Spleen (tissue), 11 donors: ENCODE measurements around the gene PIK3CB. TPM values are rescaled to one million over a fixed set of nuclear protein-coding genes. Genes with fewer than 3 reads are reported as not detected.

Source experiments
- DNase-seq: peaks from one replicate; pipeline ENCODE4 v3.0.0-alpha.2; 2020
- H3K27ac ChIP-seq, 8 donors: fragments of 200-600 bp; sonication (generic) in 7 of 8; 1 replicate in 4 of 8; 2 replicates in 4 of 8; pipeline versions ENCODE4 v1.5.0 to v1.8.0; 2016 to 2021; ENCODE audit warnings: inconsistent platforms in 4 of 8, mild to moderate bottlenecking in 4 of 8, moderate library complexity in 1 of 8
- H3K27me3 ChIP-seq, 7 donors: fragments of 200-600 bp; sonication (generic) in 6 of 7; replicated peaks in 1 of 7; 1 replicate in 4 of 7; 2 replicates in 3 of 7; pipeline versions ENCODE4 v1.5.0 to v1.8.0; 2016 to 2021; ENCODE audit warnings: inconsistent platforms in 3 of 7, mild to moderate bottlenecking in 1 of 7
- H3K36me3 ChIP-seq, 6 donors: fragments of 200-600 bp; sonication (generic) in 5 of 6; 1 replicate in 4 of 6; 2 replicates in 2 of 6; pipeline versions ENCODE4 v1.5.0 to v1.8.0; 2016 to 2021; ENCODE audit warnings: inconsistent platforms in 2 of 6
- H3K4me1 ChIP-seq, 6 donors: fragments of 200-600 bp; sonication (generic) in 5 of 6; 1 replicate in 3 of 6; 2 replicates in 3 of 6; pipeline versions ENCODE4 v1.5.0 to v1.8.0; 2016 to 2021; ENCODE audit warnings: inconsistent platforms in 3 of 6
- H3K4me3 ChIP-seq, 8 donors: fragments of 200-600 bp; sonication (generic) in 7 of 8; 1 replicate in 4 of 8; 2 replicates in 4 of 8; pipeline versions ENCODE4 v1.5.0 to v1.8.0; 2016 to 2021; ENCODE audit warnings: inconsistent platforms in 4 of 8, mild to moderate bottlenecking in 4 of 8, moderate library complexity in 2 of 8
- H3K9me3 ChIP-seq, 8 donors: fragments of 200-600 bp; sonication (generic) in 7 of 8; 1 replicate in 4 of 8; 2 replicates in 4 of 8; pipeline versions ENCODE4 v1.5.0 to v1.8.0; 2016 to 2021; ENCODE audit warnings: inconsistent platforms in 4 of 8
- CTCF ChIP-seq, 11 experiments: fragments of 200-600 bp in 7 of 11; fragments of 450-650 bp in 4 of 11; sonication (generic) in 4 of 11; IDR thresholded peaks in 8 of 11; conservative IDR thresholded peaks in 3 of 11; 1 replicate in 7 of 11; 2 replicates in 4 of 11; pipeline versions ENCODE4 v1.4.0 to v1.8.0; 2016 to 2021; ENCODE audit warnings: antibody characterized with exemption in 11 of 11, inconsistent platforms in 4 of 11, mild to moderate bottlenecking in 1 of 11
- POLR2A ChIP-seq, 3 donors: fragments of 450-650 bp; IDR thresholded peaks; one replicate each; pipeline ENCODE4 v1.5.1; 2017; ENCODE audit warnings: antibody characterized with exemption in 3 of 3, mild to moderate bottlenecking in 1 of 3
- POLR2AphosphoS5 ChIP-seq, 3 donors: sonication (generic); formaldehyde crosslinking; IDR thresholded peaks; one replicate each; pipeline ENCODE4 v1.5.1; 2017; ENCODE audit warnings: antibody characterized with exemption in 3 of 3
- WGBS, 5 donors: extraction: QIAGEN DNeasy Blood & Tissue Kit in 3 of 5; methylation state at CpG; one replicate each; pipeline versions ENCODE4 v1.1.5 to v1.1.7; 2013 to 2018; 5-methylcytosine and 5-hydroxymethylcytosine counted together
- intact Hi-C: fragments of 100-400 bp; cut with DNase I; formaldehyde crosslinking; loops from one replicate; pipeline ENCODE4 v1.15.0; 2023; ENCODE audit warnings: low total_unique reads
- polyA plus RNA-seq, 3 donors: library from polyadenylated mRNA; stranded (reverse); fragments of 200-250 nt; gene quantifications; one replicate each; pipeline ENCODE4 v1.2.1, GENCODE V29; 2013
- total RNA-seq, 7 donors: library from RNA; depleted of rRNA in 3 of 7; stranded (reverse); fragments of >200 nt in 3 of 7; fragmentation: NEBNext Ultra II Directional in 4 of 7; extraction: Animal tissue kit (Norgen Biotek cat#: 25700) in 4 of 7; gene quantifications; one replicate each; pipeline versions ENCODE4 v1.1.0 to v1.2.1, GENCODE V29; 2016 to 2021
- donor health status: healthy with polysubstance abuse.
- donor health status: DM: no; HTN: no; CAD: no; lungs with moderate emphysema.
- donor health status: DM: no; HTN: no; CAD: no.
- donor health status: Bipolar disorder and iron deficiency.
- donor health status: healthy.
- donor health status: DM: no; HTN: no; CAD: no.
- donor health status: DM: yes; HTN: yes; CAD: no.

The PIK3CB gene
- total and polyA plus RNA-seq, 10 donors: 4.6 to 43.8 (median 34.4) TPM

DNA sequence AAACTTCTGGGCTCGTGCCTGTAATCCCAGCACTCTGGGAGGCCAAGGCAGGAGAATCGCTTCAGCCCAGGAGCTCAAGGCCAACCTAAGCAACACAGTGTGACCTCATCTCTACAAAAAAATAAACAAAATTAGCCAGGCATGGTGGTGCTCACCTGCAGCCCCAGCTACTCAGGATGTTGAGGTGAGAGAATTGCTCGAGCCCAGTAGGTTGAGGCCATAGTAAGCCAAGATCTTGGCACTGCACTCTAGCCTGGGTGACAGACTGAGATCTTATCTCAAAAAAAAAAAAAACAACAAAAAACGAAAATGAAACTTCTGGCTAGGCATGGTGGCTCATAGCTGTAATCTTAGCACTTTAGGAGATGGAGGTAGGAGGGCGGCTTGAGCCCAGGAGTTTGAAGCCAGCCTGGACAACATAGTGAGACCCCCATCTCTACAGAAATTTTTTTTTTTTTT lies 53.7 kb downstream of the PIK3CB start:
- intact Hi-C loops: no loop called here
- peak overlapping the region in 5 of 8 donors; percentile 0 to 60 (median 40) for H3K27ac ChIP-seq
- no peak for DNase-seq
- H3K9me3 ChIP-seq: no peaks in the 10 kb centered on the region
- WGBS, 5 donors: 38 to 60% (median 52%) methylated on average over 5 of the region's 5 CpGs
- H3K36me3 ChIP-seq: peaks cover 0 to 10% (median 0%) of the 10 kb centered on the region in 6 donors
- no peak for TF ChIP-seq POLR2A (IDR thresholded peaks at IDR 0.05)
- no peak for TF ChIP-seq POLR2AphosphoS5 (IDR thresholded peaks at IDR 0.05)
- TF ChIP-seq CTCF (IDR thresholded peaks at IDR 0.05 in 8 of 11, conservative IDR thresholded peaks at IDR 0.05 in 3 of 11): no peak
- H3K4me3 ChIP-seq: no peak overlapping the region
- H3K4me1 ChIP-seq: peaks cover 0 to 37% (median 23%) of the 10 kb centered on the region in 6 donors
- H3K27me3 ChIP-seq: no peaks in the 10 kb centered on the region

GRCh38 chr3:138778643-138779042 lies 56.1 kb downstream of the PIK3CB start:
- intact Hi-C loops: no loop called here
- 95 to 98% (median 97%) methylated on average over 2 of the region's 2 CpGs for WGBS, 5 donors

DNA sequence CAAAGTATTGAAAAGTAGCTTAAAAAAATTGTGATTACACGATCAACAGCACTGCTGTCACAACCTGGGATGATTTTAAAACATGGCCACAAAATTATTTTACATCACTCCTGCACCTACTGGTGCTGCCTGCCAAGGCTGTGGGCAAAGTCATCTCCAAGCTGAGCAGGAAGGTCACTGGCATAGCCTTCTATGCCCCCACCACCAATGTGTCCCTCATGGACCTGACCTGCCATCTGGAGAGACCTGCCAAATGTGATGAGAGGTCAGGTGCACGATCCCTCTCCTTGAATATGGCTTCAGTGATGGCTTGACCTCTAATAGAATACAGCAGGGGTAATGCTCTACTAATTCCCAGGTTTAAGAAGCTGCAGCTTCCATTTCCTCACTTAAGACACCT lies 57.8 kb downstream of the PIK3CB start:
- no peak for DNase-seq
- 93 to 100% (median 96%) methylated on average over 2 of the region's 2 CpGs for WGBS, 5 donors
- intact Hi-C loops: no loop called here
- Histone ChIP-seq H3K27me3 (no peaks in the 10 kb centered on the region), H3K4me3 (no peak overlapping the region), H3K9me3 (no peaks in the 10 kb centered on the region), H3K4me1 (peaks cover 5 to 34% (median 22%) of the 10 kb centered on the region in 6 donors), H3K36me3 (peaks cover 0 to 14% (median 0%) of the 10 kb centered on the region in 6 donors), H3K27ac (no peak overlapping the region)
- no peak for TF ChIP-seq CTCF (IDR thresholded peaks at IDR 0.05 in 8 of 11, conservative IDR thresholded peaks at IDR 0.05 in 3 of 11)
- TF ChIP-seq POLR2A (IDR thresholded peaks at IDR 0.05): no peak
- no peak for TF ChIP-seq POLR2AphosphoS5 (IDR thresholded peaks at IDR 0.05)

More at GRCh38 chr3:138778643-138779042, 56.1 kb downstream of the PIK3CB start:
- H3K9me3 ChIP-seq: no peaks in the 10 kb centered on the region
- no peak overlapping the region for H3K4me3 ChIP-seq
- TF ChIP-seq CTCF (IDR thresholded peaks at IDR 0.05 in 8 of 11, conservative IDR thresholded peaks at IDR 0.05 in 3 of 11): no peak
- no peak for TF ChIP-seq POLR2A (IDR thresholded peaks at IDR 0.05)
- TF ChIP-seq POLR2AphosphoS5 (IDR thresholded peaks at IDR 0.05): no peak
- H3K4me1 ChIP-seq: peaks cover 5 to 47% (median 29%) of the 10 kb centered on the region in 6 donors
- peaks cover 0 to 10% (median 0%) of the 10 kb centered on the region in 6 donors for H3K36me3 ChIP-seq
- DNase-seq: no peak
- H3K27ac ChIP-seq: no peak overlapping the region
- no peaks in the 10 kb centered on the region for H3K27me3 ChIP-seq

DNA sequence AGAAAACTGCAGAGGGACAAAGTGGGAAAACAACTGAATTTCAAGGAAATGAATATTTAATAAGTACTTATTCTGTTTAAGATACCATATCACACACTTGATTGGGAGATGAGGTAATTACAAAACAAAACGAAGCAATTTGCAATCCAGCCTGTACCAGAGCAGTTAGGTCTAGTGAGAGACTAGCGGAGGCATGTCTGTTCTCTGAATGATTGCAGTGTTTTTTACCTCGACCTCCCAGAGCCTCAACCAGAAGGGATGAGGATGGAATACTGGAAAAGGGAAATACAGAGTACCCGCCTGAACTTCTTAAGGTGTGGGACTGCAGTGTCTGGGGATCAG lies 59.5 kb downstream of the PIK3CB start:
- 57 to 77% (median 63%) methylated on average over 4 of the region's 4 CpGs for WGBS, 5 donors
- TF ChIP-seq POLR2A (IDR thresholded peaks at IDR 0.05): no peak
- no peak for TF ChIP-seq POLR2AphosphoS5 (IDR thresholded peaks at IDR 0.05)
- TF ChIP-seq CTCF (IDR thresholded peaks at IDR 0.05 in 8 of 11, conservative IDR thresholded peaks at IDR 0.05 in 3 of 11): no peak
- DNase-seq: no peak
- peak overlapping the region in 5 of 8 donors; percentile 3 to 39 (median 36) for H3K27ac ChIP-seq
- peaks cover 5 to 20% (median 8%) of the 10 kb centered on the region in 6 donors for H3K4me1 ChIP-seq
- H3K36me3 ChIP-seq: peaks cover 0 to 14% (median 0%) of the 10 kb centered on the region in 6 donors
- H3K4me3 ChIP-seq: no peak overlapping the region
- no peaks in the 10 kb centered on the region for H3K9me3 ChIP-seq
- H3K27me3 ChIP-seq: no peaks in the 10 kb centered on the region
- intact Hi-C loops: no loop called here
